NCI-H510A treated with DMSO at 0.1 percent for 48 hours (cell line): ENCODE results near the gene BTBD17.

Source experiments
- DNase-seq: peaks from one replicate; lab custom pipeline; 2025; lab: John Stamatoyannopoulos, UW

BTBD17 gene

DNA sequence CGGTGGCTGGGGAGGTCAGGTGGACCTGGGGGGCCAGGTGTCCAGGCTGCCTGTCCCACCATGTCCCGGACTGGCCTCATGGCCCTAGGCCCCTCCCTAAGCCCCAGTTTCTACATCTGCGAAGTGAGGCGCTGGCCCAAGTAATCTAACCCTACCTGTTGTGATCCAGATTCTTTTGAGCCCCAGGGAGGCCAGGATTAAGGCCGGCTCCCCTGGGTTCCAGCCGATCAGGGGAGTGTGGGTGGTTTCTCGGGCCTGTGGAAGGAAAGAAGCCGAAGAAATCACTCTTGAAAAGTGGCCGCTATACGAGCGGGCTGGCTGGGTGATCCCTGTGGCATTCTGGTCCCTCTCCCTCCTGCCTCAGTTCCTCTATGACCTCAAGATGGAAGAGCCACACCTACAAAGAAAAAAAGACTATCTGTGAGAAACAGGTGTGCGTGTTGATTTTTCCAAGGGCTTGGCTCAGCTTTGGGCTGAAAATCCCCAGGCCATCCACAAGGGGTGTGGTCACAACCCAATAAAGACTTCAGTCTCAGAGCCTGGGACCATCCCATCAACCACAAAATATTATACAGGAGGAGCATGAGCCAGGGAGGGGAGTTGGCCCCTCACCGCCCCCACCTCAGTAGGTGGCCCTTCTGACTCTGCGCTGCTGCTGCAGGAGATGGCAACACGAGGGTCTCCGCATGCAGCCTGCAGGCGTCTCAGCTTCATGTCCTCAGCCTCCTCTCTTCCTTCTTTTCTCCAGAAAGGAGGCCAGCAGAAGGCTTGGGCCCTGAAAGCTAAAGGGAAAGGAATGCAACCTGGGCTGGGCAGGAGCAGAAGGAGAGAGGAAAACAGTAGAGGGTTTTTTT, 25.9 kb upstream of the BTBD17 start:
- DNase-seq: no peak

DNA sequence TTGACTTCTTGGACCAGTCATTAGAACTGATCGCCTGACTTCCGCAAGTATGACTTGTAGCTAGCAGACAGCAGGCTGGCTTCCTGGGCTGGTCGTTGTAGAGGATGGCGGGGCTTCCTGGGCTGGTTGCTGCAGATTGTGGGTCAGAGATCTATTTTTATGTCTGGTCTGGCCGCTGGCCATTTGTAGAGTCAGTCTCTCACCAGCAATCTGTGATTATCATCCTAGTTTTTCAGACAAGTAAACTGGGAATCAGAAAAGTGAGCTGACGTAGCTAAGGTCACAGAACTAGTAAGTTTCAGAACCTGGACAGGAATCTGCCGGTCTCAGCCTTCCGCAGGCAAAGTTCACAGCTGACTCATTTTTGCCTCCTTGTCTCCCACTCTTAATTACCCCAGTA, 24.7 kb upstream of the BTBD17 start:
- DNase-seq: no peak

DNA sequence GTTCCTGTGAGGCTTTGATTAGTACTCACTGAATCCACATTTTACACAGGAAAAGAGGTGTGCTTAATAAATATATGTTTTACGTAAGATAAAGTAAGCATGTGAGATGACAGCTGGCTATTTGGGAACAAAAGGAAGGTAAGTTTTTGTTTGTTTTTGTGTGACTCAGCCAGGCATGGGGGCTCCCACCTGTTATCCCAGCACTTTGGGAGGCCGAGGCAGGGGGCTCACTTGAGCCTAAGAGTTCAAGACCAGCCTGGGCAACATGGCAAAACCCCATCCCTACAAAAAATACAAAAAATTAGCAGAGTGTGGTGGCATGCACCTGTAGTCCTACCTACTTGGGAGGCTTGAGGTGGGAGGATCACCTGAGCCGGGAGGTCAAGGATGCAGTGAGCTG, 23.5 kb upstream of the BTBD17 start:
- DNase-seq: no peak

DNA sequence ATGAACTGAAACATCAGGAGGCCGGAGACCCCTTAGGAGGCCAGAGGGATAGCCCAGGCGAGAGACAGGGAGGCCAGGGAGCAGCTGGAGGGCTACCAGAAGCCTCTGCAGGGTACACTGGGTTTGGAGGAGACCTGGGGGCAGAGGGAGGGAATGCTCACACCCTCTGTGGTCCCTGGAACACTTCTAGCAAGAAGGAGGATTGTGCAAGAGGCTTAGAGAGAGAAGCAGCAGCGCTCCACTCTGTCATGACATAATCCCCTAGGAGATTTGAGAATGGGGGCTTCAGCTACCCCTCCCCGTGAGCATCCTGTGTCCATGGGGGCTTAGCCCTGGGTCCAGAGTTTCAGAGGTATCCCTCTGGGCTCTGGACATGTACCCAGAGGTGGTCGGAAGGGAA, 21.5 kb upstream of the BTBD17 start:
- DNase-seq: no peak

DNA sequence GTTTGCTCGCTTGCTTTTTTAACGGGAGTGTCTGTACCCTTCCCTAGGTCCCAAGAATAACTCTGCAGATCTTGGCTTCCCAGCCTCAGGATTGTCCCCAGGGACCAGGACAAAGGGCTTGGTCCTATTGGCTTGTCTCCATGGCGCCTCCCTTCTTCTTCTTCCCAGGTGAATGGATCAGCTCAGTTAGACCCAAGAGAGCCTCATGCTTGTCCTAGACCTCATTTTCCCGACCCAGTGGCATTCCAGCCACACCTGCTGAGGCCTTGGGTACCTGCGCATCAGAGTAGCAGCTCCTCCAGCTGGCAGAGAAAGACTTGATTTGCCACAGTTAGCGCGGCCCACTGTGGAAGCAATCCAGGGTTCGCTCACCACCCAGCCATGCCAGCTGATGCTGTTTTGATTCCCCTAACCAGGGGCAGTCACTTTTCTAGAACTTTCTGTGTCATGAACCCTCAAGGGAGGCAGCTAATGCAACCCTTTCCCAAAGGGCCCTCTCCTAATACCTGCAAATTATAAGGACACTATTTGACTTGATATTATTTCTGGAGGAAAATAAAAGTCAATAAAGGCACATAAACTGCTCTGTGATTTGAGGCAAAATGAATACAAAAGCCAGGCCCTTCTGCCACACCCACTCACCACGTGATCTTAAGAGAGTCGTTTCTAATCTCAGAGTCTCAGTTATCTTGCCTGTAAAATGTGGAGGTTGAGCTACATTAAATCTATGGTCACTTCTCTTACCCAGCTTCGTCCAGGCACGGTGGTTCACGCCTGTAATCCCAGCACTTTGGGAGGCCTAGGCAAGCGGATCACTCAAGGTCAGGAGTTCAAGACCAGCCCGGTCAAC, 19.5 kb upstream of the BTBD17 start:
- DNase-seq: no peak

DNA sequence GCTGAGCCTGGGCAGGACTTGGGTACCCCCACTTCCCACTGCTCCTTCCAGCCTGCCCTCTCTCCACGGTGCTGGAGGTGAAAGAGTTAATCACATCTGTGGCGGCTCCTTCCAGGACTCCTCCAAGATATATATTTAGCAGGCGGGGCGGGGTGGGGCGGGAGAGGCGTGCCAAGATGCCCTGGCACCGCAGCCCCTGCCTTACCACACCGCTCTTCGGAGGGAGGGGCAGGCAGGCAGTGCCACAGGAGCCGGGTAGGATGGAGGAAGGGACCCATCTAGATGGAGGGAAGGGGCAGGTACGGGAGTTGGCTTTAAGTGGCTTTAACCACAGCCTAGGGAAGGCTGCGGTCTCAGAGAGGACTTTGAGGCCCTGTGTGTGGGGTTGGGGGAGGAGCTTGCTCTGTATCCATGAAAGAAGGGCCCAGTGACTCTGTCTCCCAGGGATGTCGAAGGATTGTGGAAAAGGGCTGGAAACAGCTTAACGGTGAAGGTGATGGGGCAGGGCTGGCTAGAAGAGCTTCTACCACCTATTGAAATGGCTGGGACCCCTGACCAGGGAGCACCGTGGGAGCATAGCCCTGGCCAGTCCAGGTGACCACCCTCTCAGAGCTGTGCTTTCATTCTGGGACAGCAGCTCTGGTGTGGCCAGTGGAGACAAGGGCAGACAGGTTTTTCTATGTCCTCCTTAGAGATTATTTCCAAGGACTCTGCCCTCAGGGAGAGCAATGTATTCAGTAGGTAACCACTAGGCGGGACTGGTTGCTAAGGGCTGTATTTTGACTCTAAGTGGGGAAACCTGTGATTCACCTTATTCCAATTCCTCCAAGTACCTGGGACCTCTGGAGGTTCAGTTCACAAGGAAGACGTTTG, 18.7 kb upstream of the BTBD17 start:
- DNase-seq: no peak

DNA sequence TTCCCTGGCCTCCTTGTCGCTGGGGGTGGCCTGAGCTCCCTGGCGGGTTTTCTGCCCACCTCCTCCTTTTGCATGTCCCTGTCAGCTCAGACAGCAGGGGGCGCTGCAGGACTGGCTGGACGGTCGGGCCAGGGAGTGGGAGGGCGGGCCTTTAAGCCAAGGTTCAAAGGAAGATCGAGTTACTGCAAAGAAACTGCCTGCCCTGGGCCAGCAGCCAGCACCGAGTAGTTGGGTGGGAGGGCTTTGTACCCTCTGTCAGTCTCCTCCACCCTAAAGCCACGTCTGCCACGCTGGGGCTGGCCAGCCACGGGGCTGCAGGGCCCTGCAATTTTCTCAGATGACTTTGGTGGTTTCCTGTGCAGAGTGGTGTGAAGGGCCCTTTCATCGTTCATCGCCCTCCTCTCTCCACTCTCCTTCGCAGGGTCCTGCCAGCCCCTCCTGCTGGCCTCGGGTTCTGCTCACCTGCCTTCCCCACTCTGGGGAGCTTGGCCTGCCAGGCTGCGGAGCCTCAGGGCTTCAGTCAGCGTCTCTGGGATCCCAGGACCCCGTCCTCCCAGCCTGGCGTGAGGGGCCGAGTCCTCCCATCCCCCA, 17.9 kb upstream of the BTBD17 start:
- DNase-seq: peak; percentile 85

DNA sequence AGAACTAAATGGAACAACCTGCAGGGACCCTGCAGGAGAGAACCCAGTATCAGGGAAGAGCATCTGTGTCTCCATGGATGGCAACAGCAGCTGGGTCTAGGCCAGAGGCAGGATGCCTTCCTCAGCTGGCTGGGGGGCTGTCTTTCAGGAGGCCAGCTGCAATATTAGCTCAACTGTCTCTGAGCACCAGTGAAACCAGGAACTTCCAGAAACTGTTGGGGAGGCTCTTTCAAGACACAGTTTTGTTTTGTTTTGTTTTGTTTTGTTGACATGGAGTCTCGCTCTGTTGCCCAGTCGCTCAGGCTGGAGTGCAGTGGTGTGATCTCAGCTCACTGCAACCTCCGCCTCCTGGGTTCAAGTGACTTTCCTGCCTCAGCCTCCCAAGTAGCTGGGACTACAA, 13.2 kb upstream of the BTBD17 start:
- no peak for DNase-seq

DNA sequence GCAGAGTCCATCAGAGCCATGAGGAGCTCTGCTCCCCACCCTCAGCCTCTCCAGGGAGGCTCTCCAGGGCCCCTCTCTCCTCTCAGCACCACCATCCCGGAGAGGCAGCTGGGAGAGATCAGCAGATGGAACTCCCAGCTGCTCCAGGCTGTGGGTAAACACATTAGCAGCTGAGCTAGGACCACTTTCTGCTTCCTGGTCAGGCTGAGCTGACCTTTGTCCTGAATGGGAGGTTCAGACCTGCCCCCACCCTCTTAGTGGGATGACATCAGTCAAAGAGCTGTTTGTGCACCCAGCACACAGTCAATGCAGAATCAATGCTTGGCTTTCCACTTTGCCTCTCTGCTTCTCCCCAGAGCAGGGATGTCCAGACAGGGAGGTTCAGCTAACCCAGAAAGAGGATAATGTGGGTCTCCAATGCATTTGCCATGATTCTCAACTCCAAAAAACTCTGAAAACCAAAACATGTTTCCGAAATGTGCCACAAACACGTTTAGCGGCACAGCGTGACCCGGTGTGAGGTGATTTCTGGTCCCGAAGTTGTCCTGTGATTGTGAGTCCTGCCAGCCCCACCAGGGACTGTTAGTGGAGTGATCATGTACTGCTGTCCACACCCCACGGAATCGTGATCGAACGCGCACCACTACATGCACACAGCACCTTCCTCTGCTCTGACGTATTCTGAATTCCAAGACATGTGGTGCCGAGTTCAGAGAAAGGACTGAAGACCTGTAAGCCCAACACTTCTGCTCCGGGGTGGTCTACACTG, 12.4 kb upstream of the BTBD17 start:
- DNase-seq: peak; percentile 80

DNA sequence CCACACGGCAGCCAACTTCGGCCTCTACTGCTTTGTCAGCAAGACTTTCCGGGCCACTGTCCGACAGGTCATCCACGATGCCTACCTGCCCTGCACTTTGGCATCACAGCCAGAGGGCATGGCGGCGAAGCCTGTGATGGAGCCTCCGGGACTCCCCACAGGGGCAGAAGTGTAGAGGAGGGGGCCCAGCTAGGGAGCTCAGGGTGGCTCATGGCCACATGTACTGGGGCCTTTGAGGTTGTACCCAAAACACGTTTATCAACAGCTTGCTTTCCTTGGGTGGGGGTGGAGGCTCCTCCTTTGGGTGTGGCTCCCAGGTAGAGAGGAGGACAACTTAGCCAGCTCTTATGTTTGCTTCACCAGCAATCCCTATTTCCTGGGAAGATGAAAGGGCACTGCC, 10.8 kb upstream of the BTBD17 start:
- no peak for DNase-seq

DNA sequence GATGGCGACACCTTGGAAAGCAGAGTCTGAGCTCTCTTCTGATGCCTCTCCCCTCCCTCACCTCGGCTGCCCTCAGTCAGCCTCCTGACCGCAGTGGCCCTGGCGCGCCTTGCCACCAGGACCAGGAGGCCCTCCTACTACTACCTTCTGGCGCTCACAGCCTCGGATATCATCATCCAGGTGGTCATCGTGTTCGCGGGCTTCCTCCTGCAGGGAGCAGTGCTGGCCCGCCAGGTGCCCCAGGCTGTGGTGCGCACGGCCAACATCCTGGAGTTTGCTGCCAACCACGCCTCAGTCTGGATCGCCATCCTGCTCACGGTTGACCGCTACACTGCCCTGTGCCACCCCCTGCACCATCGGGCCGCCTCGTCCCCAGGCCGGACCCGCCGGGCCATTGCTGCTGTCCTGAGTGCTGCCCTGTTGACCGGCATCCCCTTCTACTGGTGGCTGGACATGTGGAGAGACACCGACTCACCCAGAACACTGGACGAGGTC, 10.0 kb upstream of the BTBD17 start:
- no peak for DNase-seq

DNA sequence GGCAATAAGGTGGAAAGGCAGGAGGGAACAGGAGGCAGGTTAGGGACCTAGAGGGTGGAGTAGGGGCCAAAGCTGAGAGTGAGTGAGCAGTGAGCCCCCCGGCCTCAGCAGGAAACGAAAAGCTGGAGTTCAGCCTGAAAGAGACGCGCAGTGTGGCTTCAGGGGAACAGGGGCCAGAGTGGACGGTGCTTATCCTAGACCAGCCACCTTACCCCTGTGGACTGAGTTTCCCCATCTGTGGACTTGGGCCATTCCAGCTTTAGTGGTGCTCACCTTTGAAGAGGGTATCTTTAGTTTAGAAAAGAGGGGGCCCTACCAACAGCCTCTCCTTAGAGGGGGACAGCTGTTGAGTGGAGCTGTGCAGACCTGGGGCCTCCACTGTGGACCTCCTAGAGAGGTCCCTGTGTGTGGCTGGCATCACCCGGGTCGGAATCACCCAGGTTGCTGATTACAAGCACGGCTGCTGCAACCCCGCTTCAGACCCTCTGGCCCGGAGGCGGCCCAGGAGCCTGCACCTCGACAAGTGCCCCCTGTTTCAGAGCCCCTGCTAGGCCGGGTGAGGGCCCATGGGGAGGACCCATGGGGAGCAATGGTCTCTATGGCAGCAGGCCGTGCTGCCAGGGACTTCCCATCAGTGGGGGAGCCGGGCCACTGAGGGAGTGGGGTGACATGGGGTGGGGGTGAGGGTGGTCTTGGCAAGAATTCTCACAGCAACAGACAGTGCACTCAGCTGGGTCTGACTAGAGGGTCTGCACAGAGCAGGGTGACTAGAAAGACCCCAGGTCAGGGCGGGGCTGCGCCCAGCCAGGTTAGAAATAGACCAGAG, 8.2 kb upstream of the BTBD17 start:
- DNase-seq: no peak

DNA sequence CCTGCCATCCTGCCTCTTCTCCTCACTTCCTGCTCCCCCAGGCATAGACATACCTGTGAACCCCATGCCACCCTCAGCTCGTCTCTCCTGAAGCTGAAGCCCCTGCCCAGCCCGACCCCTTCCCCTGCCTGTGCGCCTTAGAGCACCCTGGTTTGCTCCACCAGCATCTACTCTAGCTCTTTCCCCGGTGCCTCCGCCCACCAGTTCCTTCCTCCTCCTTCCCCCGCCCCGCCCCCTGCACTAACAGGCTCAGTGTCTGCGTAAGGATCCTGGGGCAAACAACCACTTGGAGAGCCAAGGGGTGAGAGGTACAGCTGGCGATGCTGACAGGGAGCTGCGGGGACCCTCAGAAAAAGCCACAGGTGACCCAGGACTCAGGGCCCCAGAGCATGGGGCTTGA, 7.6 kb upstream of the BTBD17 start:
- DNase-seq: peak; percentile 53

DNA sequence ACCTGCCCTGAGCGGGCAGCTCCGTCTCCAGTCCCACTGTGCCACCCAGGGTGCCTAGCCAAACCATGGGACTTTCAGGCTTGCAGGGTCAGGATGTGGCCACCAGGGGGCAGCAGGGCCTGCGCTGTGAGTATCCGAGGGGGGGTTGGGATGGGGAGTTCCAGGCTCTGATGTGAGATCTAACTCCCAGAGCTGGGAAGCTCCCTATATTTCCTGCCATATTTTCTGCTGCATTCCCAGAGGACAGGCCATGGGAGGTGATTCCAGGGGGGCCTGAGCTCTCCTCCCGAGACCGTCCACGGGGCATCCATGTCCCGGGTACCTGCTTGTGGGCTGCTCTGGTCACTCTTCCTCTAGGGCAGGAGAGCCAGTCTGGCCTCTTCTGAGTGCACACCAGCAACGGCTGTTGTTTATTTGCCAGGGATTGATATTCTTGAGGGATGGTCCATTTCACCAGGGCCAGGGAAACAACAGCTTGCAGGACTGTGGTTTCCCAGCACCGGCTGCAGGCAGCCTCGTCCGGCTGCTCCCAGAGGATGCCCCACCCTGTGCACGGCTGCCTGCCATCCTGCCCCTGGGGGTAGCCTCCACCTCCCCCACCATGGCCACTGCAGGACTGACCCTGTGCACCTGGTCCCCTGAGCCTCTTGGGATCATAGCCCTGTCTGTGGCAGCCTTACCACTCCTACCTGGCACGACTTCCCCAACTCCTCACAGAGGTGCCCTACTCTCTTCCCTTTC, 6.8 kb upstream of the BTBD17 start:
- peak; percentile 72 for DNase-seq

DNA sequence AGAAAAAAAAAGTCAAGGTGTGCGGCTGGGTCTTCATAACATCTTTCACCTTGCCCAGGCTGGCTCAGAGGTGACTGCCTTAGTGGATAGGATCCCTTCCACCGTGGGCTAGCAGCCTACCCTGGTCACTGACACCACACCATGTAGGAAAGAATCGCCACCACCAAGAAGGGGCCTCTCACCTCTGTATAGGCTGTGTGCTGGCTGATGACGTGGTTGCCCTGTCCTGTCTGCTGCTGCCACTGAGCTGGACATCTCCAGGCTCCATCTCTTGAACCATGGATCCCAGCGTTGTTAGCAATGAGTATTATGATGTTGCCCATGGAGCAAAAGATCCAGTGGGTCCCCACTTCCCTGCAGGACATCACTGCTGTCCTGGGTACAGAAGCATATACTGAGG, 5.5 kb upstream of the BTBD17 start, which contains the start of gene GPR142:
TSS of gene GPR142 (plus strand) at position 301 of the 400 bp plus-strand sequence. CDS start 2,035 bp downstream, outside the sequence.
- DNase-seq: no peak

DNA sequence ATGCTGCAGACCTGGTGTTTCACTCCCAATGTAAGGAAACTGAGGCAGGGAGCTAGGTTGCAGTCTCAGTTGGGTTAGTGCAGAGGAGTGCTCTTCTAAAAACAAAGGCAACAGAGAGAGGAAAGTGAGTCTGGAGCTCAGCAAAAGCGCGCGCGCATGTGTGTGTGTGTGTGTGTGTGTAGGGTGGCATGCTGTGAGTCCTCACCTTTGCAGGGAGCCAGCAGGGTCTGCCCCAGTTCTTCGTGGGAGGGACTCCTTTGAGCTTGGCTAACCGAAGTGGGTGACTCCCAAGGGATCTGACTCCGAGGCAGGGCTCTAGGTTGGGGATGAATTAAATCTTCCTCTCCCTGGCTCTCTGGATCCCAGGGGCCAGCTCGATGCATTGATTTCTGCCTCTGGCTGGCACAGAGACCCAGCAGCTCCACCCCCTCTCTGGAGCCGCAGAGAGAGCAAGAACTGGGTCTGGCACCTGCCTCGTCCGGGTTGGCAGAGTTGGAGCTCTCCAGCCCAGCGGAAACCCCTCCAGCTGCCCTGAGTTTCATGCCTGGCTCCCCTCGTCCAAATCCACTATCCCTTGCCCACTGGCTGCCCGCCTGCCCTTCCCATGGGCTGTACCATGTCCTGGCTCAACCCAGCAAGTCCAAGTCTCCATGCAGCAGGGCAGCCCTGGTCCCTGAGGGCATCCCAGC, 1.3 kb upstream of the BTBD17 start:
- no peak for DNase-seq

DNA sequence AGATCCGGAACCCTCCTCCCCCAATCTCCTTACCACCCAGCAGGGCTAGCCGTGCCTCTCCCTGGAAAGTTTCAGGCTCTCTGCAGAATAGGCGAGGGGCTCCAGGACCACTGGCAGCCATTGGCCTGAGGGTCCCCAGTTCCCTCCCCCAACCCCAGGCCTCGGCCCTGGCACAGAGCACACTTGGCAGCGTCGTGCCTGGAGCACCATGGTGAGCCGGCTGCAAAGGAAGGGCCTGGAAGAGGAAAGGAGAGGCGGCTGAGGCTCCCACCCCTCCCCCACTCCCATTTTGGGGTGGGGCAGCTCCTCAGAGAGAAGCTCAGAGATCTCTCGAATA, 369 bp upstream of the BTBD17 start:
- no peak for DNase-seq

DNA sequence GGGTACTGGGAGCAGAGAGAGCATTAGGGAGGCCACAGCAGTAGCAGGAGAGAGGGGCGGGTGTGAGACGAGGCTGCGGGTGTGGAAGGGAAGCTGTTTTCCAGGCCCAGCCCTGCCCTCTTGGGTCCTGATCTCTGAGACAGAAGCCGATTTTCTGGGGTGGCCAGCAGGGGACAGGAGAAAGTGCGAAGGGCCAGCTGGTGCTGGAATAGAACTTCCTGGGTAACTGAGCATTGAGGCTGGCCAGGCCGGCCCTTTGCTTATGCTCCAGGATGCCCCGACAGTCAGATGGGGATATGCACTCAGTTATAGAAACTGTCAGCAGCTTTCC, 804 bp downstream of the BTBD17 start:
- no peak for DNase-seq

DNA sequence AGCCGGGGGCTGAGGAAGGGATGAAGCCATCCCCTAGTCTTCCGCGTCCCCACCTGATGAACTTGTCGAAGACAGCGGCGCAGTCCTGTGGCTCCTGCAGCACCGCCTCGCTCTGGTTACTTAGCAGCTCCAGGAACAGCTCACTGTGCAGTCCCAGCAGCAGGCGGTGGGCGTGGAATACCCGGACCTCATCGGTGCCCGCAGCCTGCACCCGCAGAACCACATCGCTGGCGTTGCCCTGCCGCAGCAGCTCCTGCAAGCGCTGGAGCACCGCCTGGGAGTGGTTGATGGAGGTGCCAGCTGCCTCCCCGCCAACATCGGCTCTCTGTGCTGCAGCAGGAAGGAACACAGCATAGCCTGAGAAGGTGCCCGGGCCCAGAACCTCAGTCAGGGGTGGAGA, 1.8 kb downstream of the BTBD17 start:
- no peak for DNase-seq
